ENCODE measurements around the gene RAB42. TPM values are rescaled to one million over a fixed set of nuclear protein-coding genes. Genes with fewer than 3 reads are reported as not detected.

Gene RAB42
- total and polyA plus RNA-seq, 10 donors = 1.9 to 18.9 (median 8.5) TPM

- no peak for TF ChIP-seq POLR2A (IDR thresholded peaks at IDR 0.05)
- TF ChIP-seq POLR2AphosphoS5 (IDR thresholded peaks at IDR 0.05) = no peak
- TF ChIP-seq CTCF (IDR thresholded peaks at IDR 0.05 in 8 of 11, conservative IDR thresholded peaks at IDR 0.05 in 3 of 11) = no peak
- WGBS, 5 donors = 79 to 97% (median 94%) methylated on average over 1 of the region's 1 CpG
Observed at GRCh38 chr1:28631713-28632112, 39.6 kb downstream of the RAB42 start.

GRCh38 chr1:28632560-28632959, 40.5 kb downstream of the RAB42 start:
- Histone ChIP-seq H3K27me3 (replicated peaks in 1 of 7) (no peaks in the 10 kb centered on the region), H3K4me1 (peaks cover 0 to 3% (median 0%) of the 10 kb centered on the region in 6 donors), H3K9me3 (no peaks in the 10 kb centered on the region), H3K36me3 (no peaks in the 10 kb centered on the region), H3K27ac (no peak overlapping the region), H3K4me3 (no peak overlapping the region)
- DNase-seq = no peak
- TF ChIP-seq CTCF (IDR thresholded peaks at IDR 0.05 in 8 of 11, conservative IDR thresholded peaks at IDR 0.05 in 3 of 11) (no peak), POLR2AphosphoS5 (IDR thresholded peaks at IDR 0.05) (no peak), POLR2A (IDR thresholded peaks at IDR 0.05) (no peak)
- intact Hi-C loops (cut with DNase I; ENCODE audit: low total_unique reads) = no loop called here
- whole genome bisulfite sequencing, 5 donors = 92 to 97% (median 95%) methylated on average over 4 of the region's 4 CpGs

More at GRCh38 chr1:28631713-28632112, 39.6 kb downstream of the RAB42 start:
- Histone ChIP-seq H3K27me3 (replicated peaks in 1 of 7) (no peaks in the 10 kb centered on the region), H3K9me3 (no peaks in the 10 kb centered on the region), H3K36me3 (no peaks in the 10 kb centered on the region), H3K4me1 (no peaks in the 10 kb centered on the region), H3K4me3 (no peak overlapping the region), H3K27ac (no peak overlapping the region)
- intact Hi-C loops (cut with DNase I; ENCODE audit: low total_unique reads) = no loop called here
- DNase-seq = no peak

GRCh38 chr1:28640766-28641165, 48.7 kb downstream of the RAB42 start:
- Histone ChIP-seq H3K9me3 (no peaks in the 10 kb centered on the region), H3K36me3 (no peaks in the 10 kb centered on the region), H3K4me3 (no peak overlapping the region), H3K27ac (no peak overlapping the region), H3K4me1 (peaks cover 15 to 61% (median 34%) of the 10 kb centered on the region in 6 donors), H3K27me3 (replicated peaks in 1 of 7) (no peaks in the 10 kb centered on the region)
- intact Hi-C loops (cut with DNase I; ENCODE audit: low total_unique reads) = no loop called here
- peak in 2 of 11 experiments; percentile 22 to 43 for TF ChIP-seq CTCF (IDR thresholded peaks at IDR 0.05 in 8 of 11, conservative IDR thresholded peaks at IDR 0.05 in 3 of 11)
- no peak for TF ChIP-seq POLR2AphosphoS5 (IDR thresholded peaks at IDR 0.05)
- no peak for TF ChIP-seq POLR2A (IDR thresholded peaks at IDR 0.05)
- 94 to 100% (median 97%) methylated on average over 1 of the region's 1 CpG for WGBS, 5 donors
- peak; percentile 8 for DNase-seq

GRCh38 chr1:28642056-28642846, 50.2 kb downstream of the RAB42 start:
- DNase-seq = no peak
- Histone ChIP-seq H3K9me3 (no peaks in the 10 kb centered on the region), H3K4me3 (peak overlapping the region; percentile 55 to 83 (median 69)), H3K27me3 (replicated peaks in 1 of 7) (no peaks in the 10 kb centered on the region), H3K36me3 (no peaks in the 10 kb centered on the region), H3K4me1 (peaks cover 15 to 63% (median 37%) of the 10 kb centered on the region in 6 donors), H3K27ac (peak overlapping the region; percentile 86 to 96 (median 93))
- WGBS, 5 donors = 0 to 1% (median 0%) methylated on average over 26 of the region's 26 CpGs
- TF ChIP-seq CTCF (IDR thresholded peaks at IDR 0.05 in 8 of 11, conservative IDR thresholded peaks at IDR 0.05 in 3 of 11) (no peak), POLR2AphosphoS5 (IDR thresholded peaks at IDR 0.05) (no peak), POLR2A (IDR thresholded peaks at IDR 0.05) (no peak)
- intact Hi-C loops (cut with DNase I; ENCODE audit: low total_unique reads) = loop anchor here (2.0 kb wide), 1 partner anchor 95 kb away; the partner anchor contains the start of gene YTHDF2

All from spleen (tissue), 11 donors.